ENCODE measurements around the gene MYBPC1.

MYBPC1 gene

DNA sequence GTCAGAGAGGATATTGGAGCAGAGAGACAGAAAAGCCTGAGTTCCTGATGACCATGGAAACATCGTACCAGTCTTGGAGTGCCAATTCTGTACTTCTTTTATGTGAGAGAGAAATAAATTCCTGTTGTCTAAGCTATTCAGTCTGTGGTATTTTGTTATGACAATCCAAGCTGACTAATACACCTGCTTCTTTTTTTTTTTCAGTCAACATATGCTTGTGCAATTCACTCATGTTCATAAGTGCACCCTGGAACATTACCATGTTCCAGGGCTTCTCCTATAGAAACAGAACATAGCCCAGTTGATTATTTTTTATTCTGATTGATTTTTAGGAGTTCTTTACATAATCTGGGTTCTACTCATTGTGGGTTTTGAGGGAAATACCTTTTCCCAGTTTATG is 100.9 kb downstream of the MYBPC1 start:
- DNase-seq (ENCODE audit: low read depth in 2 of 2) = no peak

GRCh38 chr12:101696251-101697196 is 101.8 kb downstream of the MYBPC1 start:
- DNase-seq (ENCODE audit: low read depth in 2 of 2) = no peak

DNA sequence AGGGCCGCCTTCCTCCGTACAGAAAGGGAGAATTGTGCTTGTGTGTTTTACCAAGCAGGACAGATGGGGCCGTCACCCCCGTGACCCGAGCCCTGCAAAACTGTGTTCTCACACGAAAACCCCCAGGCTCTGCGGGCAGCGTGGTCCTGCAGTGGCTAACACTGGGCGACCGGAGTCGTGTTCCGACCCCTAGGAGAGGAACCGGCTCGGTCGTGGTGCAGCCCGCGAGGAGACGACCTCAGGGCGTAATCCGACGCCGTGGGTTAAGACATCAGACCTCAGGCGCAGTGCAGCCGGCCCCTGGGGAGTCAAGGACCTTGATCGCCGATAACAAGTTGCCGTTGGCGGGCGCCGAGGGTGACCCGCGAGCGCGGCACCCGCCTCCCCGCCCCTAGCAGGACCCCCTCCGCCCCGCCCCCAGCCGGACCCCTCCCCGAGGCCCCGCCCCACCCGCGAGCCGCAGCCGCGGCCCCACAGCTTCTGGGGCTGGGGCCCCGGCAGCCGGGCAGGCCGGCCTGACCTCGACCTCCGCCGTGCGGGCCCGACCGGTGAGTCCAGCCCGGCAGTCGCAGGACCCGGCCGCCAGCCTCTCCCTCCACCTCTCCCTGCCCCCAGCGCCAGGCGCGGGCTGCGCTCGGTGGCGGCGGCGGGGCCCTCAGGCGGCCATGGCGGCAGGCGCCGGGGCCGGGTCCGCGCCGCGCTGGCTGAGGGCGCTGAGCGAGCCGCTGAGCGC is 102.6 kb downstream of the MYBPC1 start, which contains the start of gene CHPT1:
Gene CHPT1, plus strand, starts transcription at position 444 of the 733 bp plus-strand sequence. Its CDS starts 222 bp downstream, at position 666.
- peak; percentile 4 to 37 for DNase-seq (ENCODE audit: low read depth in 2 of 2)

- no peak for DNase-seq (ENCODE audit: low read depth in 2 of 2)
Measured at GRCh38 chr12:101697930-101698799, 103.4 kb downstream of the MYBPC1 start.

GRCh38 chr12:101698800-101699347 is 104.1 kb downstream of the MYBPC1 start:
- DNase-seq (ENCODE audit: low read depth in 2 of 2) = no peak

- DNase-seq (ENCODE audit: low read depth in 2 of 2) = no peak
Measured at GRCh38 chr12:101700299-101700820, 105.6 kb downstream of the MYBPC1 start.

GRCh38 chr12:101703487-101703886 is 108.7 kb downstream of the MYBPC1 start:
- no peak for DNase-seq (ENCODE audit: low read depth in 2 of 2)

- DNase-seq (ENCODE audit: low read depth in 2 of 2) = no peak
Measured at GRCh38 chr12:101706403-101706802, 111.6 kb downstream of the MYBPC1 start.

- DNase-seq (ENCODE audit: low read depth in 2 of 2) = no peak
Measured at GRCh38 chr12:101707131-101707782, 112.5 kb downstream of the MYBPC1 start.

DNA sequence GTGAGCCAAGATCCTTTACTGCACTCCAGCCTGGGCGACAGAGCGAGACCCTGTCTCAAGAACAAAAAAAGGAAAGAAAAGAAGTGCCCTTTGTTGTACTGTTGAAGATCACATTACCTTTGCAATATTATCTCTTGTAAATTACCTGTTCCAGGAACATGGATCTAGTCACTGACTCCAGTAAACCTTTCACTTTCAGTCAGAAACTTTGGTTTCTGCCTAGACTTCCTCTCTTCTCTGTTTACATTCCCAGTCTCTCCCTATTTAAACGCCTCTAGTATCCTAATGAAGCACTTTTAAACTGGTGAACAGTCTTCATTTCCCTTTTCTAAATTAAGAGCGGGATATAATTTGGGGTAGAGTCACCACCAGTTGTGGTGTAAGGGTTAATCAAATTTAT is 115.5 kb downstream of the MYBPC1 start:
- no peak for DNase-seq (ENCODE audit: low read depth in 2 of 2)

DNA sequence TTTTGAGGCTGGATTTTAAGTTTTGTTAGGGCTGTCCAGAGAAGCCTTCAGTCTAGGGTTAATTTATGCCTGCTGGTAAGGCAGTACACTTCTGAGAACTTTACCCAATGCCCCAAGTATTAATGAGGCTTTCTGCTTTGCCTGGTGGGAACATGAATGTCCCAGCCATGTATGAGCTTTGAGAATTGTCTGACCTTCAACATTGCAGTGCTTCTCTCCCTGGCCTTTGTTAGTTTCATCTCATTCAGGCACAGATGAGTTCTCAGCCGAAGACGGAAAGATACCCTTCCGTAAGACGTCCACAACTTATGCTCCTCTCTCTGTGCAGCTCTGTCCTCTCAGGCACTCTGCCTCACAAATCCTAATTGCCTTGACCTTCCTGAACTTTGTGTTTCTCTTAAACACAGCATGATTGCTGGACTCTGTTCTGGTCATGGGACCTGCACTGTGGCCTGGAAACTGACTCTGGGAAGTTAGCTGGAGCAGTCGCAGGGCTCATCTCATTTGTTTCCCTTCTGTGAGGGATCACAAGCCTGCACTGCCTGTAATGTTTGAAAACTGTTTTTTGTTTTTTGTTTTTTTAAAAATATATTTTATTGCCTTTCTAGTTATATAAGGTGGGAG is 118.4 kb downstream of the MYBPC1 start:
- no peak for DNase-seq (ENCODE audit: low read depth in 2 of 2)

GRCh38 chr12:101713930-101714329 is 119.2 kb downstream of the MYBPC1 start:
- no peak for DNase-seq (ENCODE audit: low read depth in 2 of 2)

- DNase-seq (ENCODE audit: low read depth in 2 of 2) = no peak
Measured at GRCh38 chr12:101714877-101715444, 120.2 kb downstream of the MYBPC1 start.

GRCh38 chr12:101719566-101719965 is 124.8 kb downstream of the MYBPC1 start:
- no peak for DNase-seq (ENCODE audit: low read depth in 2 of 2)

- DNase-seq (ENCODE audit: low read depth in 2 of 2) = no peak
Measured at GRCh38 chr12:101720118-101720517, 125.3 kb downstream of the MYBPC1 start.

DNA sequence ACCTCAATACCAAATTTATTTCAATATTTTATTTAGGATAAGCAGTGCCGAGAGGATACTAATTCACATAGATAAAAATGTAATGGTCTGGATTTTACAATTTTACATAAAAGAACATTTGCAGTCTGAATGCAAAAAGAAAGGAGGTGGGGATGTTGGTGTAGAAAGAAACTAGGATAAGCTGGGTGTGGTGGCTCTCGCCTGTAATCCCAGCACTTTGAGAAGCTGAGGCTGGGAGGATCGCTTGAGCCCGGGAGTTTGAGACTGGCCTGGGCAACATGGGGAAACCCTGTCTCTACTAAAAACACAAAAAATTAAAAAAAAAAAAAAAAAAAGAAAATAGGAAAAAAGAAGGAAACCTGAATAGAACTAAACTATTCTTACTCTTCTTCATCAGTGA is 127.6 kb downstream of the MYBPC1 start:
- no peak for DNase-seq (ENCODE audit: low read depth in 2 of 2)

DNA sequence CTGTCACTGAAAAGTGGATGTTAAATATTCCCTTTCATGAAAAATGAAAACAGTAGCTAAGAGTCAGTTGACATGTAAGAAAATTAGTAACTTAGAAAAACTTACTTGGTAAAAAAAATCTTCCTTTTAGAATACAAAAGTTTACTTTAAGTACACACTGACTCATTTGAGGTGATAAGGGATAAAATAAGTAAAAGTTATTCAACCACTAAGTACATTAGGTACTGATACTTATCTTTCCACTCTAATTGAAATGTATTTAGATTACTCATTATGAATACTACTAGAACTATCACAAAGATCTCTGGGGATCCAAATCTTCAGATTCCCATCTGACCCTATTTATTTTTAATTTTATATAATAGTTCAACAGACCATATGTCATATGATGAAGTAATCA is 132.3 kb downstream of the MYBPC1 start:
- DNase-seq (ENCODE audit: low read depth in 2 of 2) = no peak

DNA sequence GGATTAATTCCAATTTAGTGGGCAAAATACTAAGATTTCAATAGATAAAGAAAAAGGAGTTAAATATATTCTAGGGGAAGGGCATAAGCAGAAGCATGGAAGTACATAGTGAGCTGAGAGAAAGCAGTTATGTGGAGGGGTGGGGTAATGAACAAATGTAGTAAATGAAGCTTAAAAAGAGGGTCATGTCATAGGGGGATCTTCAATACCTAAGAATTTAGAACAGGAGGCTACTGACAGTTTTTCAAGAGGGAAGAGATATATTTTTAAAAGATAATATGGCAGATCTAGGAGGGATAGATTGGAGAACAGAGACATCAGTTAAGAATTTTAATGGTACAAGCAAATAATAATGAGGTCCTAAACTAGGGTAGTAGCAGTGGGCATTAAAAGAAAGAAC is 135.1 kb downstream of the MYBPC1 start:
- DNase-seq (ENCODE audit: low read depth in 2 of 2) = no peak

DNA sequence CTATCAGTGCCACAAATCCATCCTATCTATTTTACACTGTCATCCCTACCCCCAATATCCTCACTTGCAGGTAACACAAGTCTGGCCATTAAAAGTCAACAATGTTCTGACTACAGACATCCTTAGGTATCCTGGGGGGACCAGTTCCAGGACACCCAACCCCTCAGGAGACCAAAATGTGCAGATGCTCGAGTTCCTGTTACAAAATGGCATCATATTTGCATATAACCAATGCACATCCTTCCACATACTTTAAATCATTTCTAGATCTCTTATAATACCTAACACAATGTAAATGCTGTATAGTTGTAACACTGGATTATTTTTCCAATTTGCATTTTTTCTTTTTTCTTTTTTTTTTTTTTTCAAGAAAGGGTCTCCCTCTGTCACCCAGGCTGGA is 137.5 kb downstream of the MYBPC1 start:
- DNase-seq (ENCODE audit: low read depth in 2 of 2) = no peak

GRCh38 chr12:101733166-101733565 is 138.4 kb downstream of the MYBPC1 start:
- no peak for DNase-seq (ENCODE audit: low read depth in 2 of 2)
